ENCODE data around the gene PRKCQ.

PRKCQ gene

DNA sequence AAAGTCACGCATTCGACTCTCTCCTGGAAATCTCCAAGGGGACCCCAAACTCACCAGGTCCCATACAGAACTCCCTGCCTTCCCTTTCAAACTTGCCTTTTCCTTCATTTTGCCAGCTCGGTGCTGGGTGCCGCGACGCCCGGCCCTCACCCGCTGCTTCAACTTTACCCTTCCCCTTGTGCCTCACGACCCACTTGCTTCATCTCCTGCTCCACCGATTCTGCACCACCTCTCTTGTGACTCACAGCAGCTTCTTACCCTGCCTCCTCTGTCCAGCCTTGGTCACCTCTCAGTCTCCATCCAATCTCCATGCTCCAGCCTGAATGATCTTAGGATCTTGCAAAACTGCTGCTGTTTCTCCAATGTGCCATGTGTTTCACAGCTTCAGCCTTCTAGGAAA is 59.9 kb downstream of the PRKCQ start:
- H3K9me3 ChIP-seq: no peaks in the 10 kb centered on the region
- TF ChIP-seq, protein P1, sequence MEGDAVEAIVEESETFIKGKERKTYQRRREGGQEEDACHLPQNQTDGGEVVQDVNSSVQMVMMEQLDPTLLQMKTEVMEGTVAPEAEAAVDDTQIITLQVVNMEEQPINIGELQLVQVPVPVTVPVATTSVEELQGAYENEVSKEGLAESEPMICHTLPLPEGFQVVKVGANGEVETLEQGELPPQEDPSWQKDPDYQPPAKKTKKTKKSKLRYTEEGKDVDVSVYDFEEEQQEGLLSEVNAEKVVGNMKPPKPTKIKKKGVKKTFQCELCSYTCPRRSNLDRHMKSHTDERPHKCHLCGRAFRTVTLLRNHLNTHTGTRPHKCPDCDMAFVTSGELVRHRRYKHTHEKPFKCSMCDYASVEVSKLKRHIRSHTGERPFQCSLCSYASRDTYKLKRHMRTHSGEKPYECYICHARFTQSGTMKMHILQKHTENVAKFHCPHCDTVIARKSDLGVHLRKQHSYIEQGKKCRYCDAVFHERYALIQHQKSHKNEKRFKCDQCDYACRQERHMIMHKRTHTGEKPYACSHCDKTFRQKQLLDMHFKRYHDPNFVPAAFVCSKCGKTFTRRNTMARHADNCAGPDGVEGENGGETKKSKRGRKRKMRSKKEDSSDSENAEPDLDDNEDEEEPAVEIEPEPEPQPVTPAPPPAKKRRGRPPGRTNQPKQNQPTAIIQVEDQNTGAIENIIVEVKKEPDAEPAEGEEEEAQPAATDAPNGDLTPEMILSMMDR (IDR thresholded peaks at IDR 0.05; ENCODE audit: low read depth, low read length): no peak
- H3K4me1 ChIP-seq: no peaks in the 10 kb centered on the region
- no peak overlapping the region for H3K4me3 ChIP-seq (ENCODE audit: low read depth, low read length)
- no peaks in the 10 kb centered on the region; the same call in 1 of the 2 replicates for H3K27me3 ChIP-seq
- H3K36me3 ChIP-seq: no peaks in the 10 kb centered on the region
- DNase-seq: no peak

DNA sequence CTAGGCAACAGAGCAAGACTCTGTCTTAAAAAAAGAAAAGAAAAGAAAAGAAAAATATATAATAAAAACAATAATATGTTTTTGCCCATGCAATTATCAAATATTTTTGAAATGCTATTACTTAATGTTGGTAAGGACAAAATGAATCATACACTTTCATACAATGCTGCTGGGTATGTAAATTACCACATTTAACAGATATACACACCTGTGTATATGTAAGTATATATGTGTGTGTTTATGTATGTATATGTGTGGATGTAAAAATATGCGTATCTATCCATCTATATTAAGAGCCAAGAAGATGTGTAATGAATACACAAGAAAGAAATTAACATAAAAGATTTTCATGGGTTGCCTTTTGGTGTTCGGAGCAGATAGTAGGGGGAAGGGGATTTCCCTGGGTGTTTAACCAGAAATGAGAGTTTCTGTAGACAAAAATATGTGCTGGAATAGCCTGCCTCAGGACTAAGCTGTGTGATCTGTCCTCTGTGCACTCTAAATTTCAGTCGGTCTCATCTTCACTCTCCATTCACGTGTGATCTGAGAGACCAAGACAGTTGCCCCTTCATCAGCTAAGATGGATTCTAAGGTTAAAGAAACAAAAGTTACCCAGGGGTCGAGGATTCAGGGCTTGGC is 61.2 kb downstream of the PRKCQ start:
- no peaks in the 10 kb centered on the region for H3K36me3 ChIP-seq
- no peak overlapping the region for H3K4me3 ChIP-seq (ENCODE audit: low read depth, low read length)
- H3K4me1 ChIP-seq: no peaks in the 10 kb centered on the region
- TF ChIP-seq, protein P1 (IDR thresholded peaks at IDR 0.05; ENCODE audit: low read depth, low read length): no peak
- H3K27me3 ChIP-seq: no peaks in the 10 kb centered on the region; the same call in 1 of the 2 replicates
- H3K9me3 ChIP-seq: no peaks in the 10 kb centered on the region
- no peak for DNase-seq

DNA sequence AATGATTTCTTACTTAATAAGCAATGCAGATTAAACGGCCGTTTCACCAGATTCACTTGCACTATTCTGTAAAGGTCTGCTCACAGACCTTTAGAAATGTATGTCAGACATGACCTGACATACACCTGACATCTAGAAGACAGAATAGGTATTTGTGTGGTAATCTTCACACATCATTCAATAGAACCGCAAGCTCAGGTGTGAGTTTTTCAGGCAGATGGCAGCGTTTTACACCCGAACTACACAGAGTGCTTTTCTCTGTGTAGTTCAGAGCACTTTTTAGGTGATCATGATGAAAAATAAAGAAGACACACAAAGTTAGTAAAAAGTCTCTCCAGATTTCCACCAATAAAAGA is 63.2 kb downstream of the PRKCQ start:
- TF ChIP-seq, protein P1 (IDR thresholded peaks at IDR 0.05; ENCODE audit: low read depth, low read length): no peak
- no peaks in the 10 kb centered on the region for H3K36me3 ChIP-seq

DNA sequence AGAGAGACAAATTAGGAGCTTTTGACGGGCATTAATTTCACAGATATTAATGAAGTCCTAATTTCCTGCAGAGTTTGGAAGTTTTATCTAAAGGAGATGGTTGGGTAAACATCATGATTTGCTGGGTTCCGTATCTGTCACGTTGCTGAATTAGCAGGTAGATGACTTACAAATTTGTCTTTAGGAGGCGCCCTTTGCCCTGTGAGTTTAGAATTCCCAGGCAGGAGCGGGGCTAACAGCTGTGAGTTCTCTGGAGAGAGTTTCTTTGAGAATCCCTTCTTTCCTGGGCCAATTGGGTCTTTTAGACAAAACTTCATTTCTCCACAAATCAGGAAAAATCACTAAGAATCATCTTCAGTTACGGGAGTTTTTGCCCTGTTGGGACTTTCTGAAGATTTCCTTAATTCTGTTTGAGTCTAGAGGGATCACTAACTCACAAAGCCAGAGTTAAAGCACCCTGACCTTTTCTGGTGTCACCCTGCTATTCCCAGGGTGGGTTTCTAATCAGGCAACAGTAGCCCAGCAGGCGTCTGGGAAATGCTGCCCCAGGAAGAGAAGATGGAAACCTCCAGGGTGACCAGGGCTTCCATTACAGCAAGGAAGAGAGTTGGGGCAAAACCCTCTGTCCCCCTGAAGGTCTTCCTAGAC is 63.7 kb downstream of the PRKCQ start:
- H3K36me3 ChIP-seq: no peaks in the 10 kb centered on the region
- TF ChIP-seq, protein P1 (IDR thresholded peaks at IDR 0.05; ENCODE audit: low read depth, low read length): no peak
- H3K27me3 ChIP-seq: no peaks in the 10 kb centered on the region; the same call in 1 of the 2 replicates
- no peak overlapping the region for H3K4me3 ChIP-seq (ENCODE audit: low read depth, low read length)
- no peak for DNase-seq
- no peaks in the 10 kb centered on the region for H3K4me1 ChIP-seq
- no peaks in the 10 kb centered on the region for H3K9me3 ChIP-seq

More for the DNA sequence above, 63.2 kb downstream of the PRKCQ start:
- H3K4me3 ChIP-seq (ENCODE audit: low read depth, low read length): no peak overlapping the region
- H3K27me3 ChIP-seq: no peaks in the 10 kb centered on the region; the same call in 1 of the 2 replicates
- H3K4me1 ChIP-seq: no peaks in the 10 kb centered on the region
- DNase-seq: no peak
- no peaks in the 10 kb centered on the region for H3K9me3 ChIP-seq

DNA sequence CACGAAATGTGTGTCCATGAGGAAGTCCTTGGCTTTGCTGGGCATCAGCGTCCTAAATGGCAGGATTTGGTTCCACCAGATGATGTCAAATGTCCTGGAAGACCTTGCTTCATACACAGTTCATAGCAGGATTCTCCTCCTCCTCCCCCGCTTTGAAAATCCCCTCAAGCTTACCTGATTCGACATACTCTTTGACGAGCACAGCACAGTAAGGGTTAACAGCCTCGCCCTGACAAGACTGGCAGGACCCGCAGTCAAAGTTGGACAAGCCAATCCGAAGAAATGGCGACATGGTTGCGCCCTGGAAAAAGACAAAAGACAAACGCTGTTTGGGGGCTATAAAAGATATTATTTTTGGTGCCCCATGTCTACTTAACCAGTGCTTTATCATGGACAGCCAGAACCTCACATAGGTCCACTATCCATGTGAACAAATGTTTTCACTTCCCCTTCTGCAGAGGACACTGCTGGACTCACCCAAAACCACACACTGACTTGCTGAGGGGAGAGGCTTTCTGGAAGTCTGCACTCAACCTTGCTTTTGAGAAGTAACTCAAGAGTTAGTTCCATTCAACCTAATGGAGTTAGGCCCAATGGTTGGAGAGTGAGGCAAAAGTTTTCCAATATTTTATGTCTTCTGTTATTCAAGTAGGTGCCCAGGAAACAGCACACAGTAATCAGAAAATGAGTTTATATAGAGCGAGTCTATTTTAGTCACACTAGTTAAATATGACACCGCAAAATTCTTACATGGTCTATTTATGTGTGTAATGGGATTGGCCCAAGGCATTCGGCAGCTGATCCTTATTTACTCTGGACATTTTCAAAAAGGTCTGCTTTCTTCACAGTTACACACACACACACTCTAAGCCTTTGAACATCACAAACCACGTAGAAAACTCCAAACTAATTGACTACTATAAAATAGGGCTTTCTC is 65.0 kb downstream of the PRKCQ start:
- no peak for DNase-seq
- TF ChIP-seq, protein P1 (IDR thresholded peaks at IDR 0.05; ENCODE audit: low read depth, low read length): no peak
- Histone ChIP-seq H3K36me3 (no peaks in the 10 kb centered on the region), H3K27me3 (no peaks in the 10 kb centered on the region; the same call in 1 of the 2 replicates), H3K4me1 (no peaks in the 10 kb centered on the region), H3K4me3 (ENCODE audit: low read depth, low read length) (no peak overlapping the region), H3K9me3 (no peaks in the 10 kb centered on the region)
